Nephron (organoid): ENCODE measurements around the gene POGLUT2.

Source experiments
- H3K27ac Mint-ChIP-seq, 3 experiments: 2 replicates each; pipeline ENCODE4 v1.8.0; 2020; ENCODE audit warnings: mixed read lengths in 3 of 3, mild to moderate bottlenecking in 2 of 3, moderate library complexity in 1 of 3
- H3K27me3 Mint-ChIP-seq: 2 replicates; pipeline ENCODE4 v1.8.0; 2021; ENCODE audit warnings: low read depth, mild to moderate bottlenecking, moderate library complexity, mixed read lengths
- H3K36me3 Mint-ChIP-seq: 2 replicates; pipeline ENCODE4 v1.8.0; 2020; ENCODE audit warnings: low read depth, mixed read lengths
- H3K4me1 Mint-ChIP-seq: 2 replicates; pipeline ENCODE4 v1.8.0; 2020; ENCODE audit warnings: mixed read lengths
- H3K4me3 Mint-ChIP-seq, 3 experiments: 2 replicates each; pipeline ENCODE4 v1.8.0; 2020; ENCODE audit warnings: mild to moderate bottlenecking in 3 of 3, mixed read lengths in 3 of 3, moderate library complexity in 2 of 3
- H3K9me3 Mint-ChIP-seq: 2 replicates; pipeline ENCODE4 v1.8.0; 2020; ENCODE audit warnings: mixed read lengths
- TF ChIP-seq, protein P1 (sequence below), 3 experiments: fragments of 200-600 bp; sonication (generic); IDR thresholded peaks; one replicate each; pipeline ENCODE4 v1.5.0; 2021; ENCODE audit warnings: antibody characterized with exemption in 3 of 3; ENCODE audit not compliant: unreplicated experiment in 3 of 3

POGLUT2 gene

GRCh38 chr13:102799426-102800144 lies 809 bp upstream of the POGLUT2 start:
- H3K36me3 Mint-ChIP-seq, result peaks cover 8% of the 10 kb centered on the region
- H3K4me1 Mint-ChIP-seq, result peaks cover 28% of the 10 kb centered on the region
- TF ChIP-seq, protein P1, sequence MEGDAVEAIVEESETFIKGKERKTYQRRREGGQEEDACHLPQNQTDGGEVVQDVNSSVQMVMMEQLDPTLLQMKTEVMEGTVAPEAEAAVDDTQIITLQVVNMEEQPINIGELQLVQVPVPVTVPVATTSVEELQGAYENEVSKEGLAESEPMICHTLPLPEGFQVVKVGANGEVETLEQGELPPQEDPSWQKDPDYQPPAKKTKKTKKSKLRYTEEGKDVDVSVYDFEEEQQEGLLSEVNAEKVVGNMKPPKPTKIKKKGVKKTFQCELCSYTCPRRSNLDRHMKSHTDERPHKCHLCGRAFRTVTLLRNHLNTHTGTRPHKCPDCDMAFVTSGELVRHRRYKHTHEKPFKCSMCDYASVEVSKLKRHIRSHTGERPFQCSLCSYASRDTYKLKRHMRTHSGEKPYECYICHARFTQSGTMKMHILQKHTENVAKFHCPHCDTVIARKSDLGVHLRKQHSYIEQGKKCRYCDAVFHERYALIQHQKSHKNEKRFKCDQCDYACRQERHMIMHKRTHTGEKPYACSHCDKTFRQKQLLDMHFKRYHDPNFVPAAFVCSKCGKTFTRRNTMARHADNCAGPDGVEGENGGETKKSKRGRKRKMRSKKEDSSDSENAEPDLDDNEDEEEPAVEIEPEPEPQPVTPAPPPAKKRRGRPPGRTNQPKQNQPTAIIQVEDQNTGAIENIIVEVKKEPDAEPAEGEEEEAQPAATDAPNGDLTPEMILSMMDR (IDR thresholded peaks at IDR 0.05; ENCODE audit: unreplicated experiment in 3 of 3), result no peak
- H3K27me3 Mint-ChIP-seq, result no peaks in the 10 kb centered on the region
- peak overlapping the region; percentile 98 for H3K4me3 Mint-ChIP-seq
- no peaks in the 10 kb centered on the region for H3K9me3 Mint-ChIP-seq
- H3K27ac Mint-ChIP-seq, result peak overlapping the region; percentile 84 to 90 (median 85)

GRCh38 chr13:102793611-102794355 lies 5.0 kb downstream of the POGLUT2 start:
- TF ChIP-seq, protein P1 (IDR thresholded peaks at IDR 0.05; ENCODE audit: unreplicated experiment in 3 of 3), result no peak
- H3K36me3 Mint-ChIP-seq, result peaks cover 33% of the 10 kb centered on the region
- H3K27me3 Mint-ChIP-seq, result no peaks in the 10 kb centered on the region
- no peak overlapping the region for H3K4me3 Mint-ChIP-seq
- no peaks in the 10 kb centered on the region for H3K9me3 Mint-ChIP-seq
- H3K4me1 Mint-ChIP-seq, result peaks cover 12% of the 10 kb centered on the region
- no peak overlapping the region for H3K27ac Mint-ChIP-seq

- Mint-ChIP-seq H3K4me1 (peaks cover 6% of the 10 kb centered on the region), H3K27ac (no peak overlapping the region), H3K4me3 (no peak overlapping the region), H3K27me3 (no peaks in the 10 kb centered on the region), H3K9me3 (no peaks in the 10 kb centered on the region), H3K36me3 (peaks cover 45% of the 10 kb centered on the region)
- TF ChIP-seq, protein P1 (IDR thresholded peaks at IDR 0.05; ENCODE audit: unreplicated experiment in 3 of 3), result no peak
Observed at GRCh38 chr13:102792396-102792795, 6.4 kb downstream of the POGLUT2 start.

GRCh38 chr13:102788683-102789082 lies 10.1 kb downstream of the POGLUT2 start:
- Mint-ChIP-seq H3K4me3 (no peak overlapping the region), H3K27ac (no peak overlapping the region)

GRCh38 chr13:102784483-102784882 lies 14.3 kb downstream of the POGLUT2 start:
- Mint-ChIP-seq H3K4me3 (no peak overlapping the region), H3K9me3 (peaks cover 8% of the 10 kb centered on the region), H3K4me1 (no peaks in the 10 kb centered on the region), H3K36me3 (peaks cover 70% of the 10 kb centered on the region), H3K27ac (peak overlapping the region in 1 of 3 experiments; percentile 18), H3K27me3 (no peaks in the 10 kb centered on the region)
- TF ChIP-seq, protein P1 (IDR thresholded peaks at IDR 0.05; ENCODE audit: unreplicated experiment in 3 of 3), result no peak

More at GRCh38 chr13:102788683-102789082, 10.1 kb downstream of the POGLUT2 start:
- TF ChIP-seq, protein P1 (IDR thresholded peaks at IDR 0.05; ENCODE audit: unreplicated experiment in 3 of 3), result no peak
- Mint-ChIP-seq H3K9me3 (no peaks in the 10 kb centered on the region), H3K4me1 (no peaks in the 10 kb centered on the region), H3K36me3 (peaks cover 59% of the 10 kb centered on the region), H3K27me3 (no peaks in the 10 kb centered on the region)
